Activated gamma-delta T cell treated with anti-CD3 and anti-CD28 coated beads, Interleukin-2, amount 50 U/mL, for 16 hours (primary cell): ENCODE measurements around the gene NKX1-1.

Source experiments
- DNase-seq: peaks from one replicate; pipeline ENCODE4 v3.0.0-alpha.2; 2020; ENCODE audit warnings: low read depth

NKX1-1 gene

GRCh38 chr4:1359976-1360375 is 46.3 kb downstream of the NKX1-1 start:
- no peak for DNase-seq

DNA sequence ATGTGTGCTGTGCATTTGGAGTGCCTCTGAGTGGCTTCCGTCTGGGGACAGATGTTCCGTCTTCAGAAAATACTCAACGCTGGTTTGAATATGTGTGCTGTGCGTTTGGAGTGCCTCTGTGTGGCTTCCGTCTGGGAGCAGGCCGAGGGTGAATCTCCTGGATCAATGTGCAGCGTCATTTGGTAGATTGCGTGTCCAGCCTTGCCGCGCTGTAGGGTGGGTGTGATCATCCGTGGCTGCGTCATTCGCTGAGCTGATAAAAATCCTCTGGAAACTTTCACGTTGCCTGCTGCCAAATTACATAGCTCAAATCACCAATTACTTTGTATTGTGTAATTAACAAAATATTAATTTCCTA is 47.1 kb downstream of the NKX1-1 start:
- DNase-seq: no peak

DNA sequence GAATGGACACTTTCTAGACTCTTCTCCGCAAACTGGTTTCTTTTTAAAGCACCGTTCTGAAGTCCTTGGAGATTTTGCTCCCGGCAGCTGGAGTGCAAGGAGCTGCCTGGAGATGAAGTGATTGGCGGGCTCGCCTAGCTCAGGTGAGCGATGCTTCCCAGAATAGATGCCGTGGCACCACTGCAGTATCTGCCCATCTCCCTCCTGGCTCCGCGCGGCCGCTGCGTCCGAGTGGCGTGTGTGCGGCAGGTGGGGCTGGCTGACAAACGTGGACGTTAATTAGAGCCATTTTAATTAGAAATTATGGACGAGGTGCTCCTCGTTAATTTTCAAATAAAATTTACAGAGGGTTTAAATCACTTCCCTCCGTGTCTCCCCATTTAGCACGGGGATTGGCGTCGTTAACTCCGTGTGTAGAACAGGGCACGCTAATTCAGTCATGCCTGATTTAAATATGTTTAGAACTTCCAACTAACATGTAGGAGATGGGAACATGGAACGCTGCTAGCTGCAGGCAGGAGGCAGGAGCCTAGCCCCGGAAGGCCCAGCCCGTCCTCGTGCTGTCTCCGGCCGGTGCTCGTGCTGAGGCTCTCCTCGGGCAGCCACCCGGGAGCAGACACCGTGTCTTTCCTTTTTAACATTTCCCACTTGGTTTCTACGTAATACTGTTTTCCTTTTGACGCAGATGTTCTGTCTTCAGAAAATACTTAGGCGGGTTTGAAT is 47.7 kb downstream of the NKX1-1 start:
- no peak for DNase-seq

GRCh38 chr4:1357356-1358248 is 48.6 kb downstream of the NKX1-1 start:
- DNase-seq: no peak

GRCh38 chr4:1356181-1356998 is 49.9 kb downstream of the NKX1-1 start:
- DNase-seq: no peak

GRCh38 chr4:1355378-1355777 is 50.9 kb downstream of the NKX1-1 start:
- no peak for DNase-seq

DNA sequence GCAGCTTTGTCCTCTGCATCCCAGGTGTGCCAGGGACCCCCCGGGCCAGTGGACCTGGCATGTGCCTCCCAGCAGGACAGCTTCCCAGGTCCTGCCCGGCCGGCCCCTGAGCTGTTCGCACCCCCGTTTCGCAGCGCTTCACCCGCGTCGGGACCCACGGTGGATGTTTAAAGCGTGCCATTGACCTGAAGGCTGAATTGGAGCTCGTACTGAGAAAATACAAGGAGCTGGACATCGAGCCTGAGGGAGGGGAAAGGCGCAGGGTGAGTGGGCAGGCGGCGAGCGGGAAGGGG is 51.3 kb downstream of the NKX1-1 start:
- DNase-seq: no peak

GRCh38 chr4:1354136-1354982 is 51.9 kb downstream of the NKX1-1 start:
- DNase-seq: no peak

GRCh38 chr4:1353186-1354055 is 52.8 kb downstream of the NKX1-1 start:
- no peak for DNase-seq
